OCI-LY3 (cell line): ENCODE measurements around the gene PTK6.

ENCODE experiments used
- EZH2phosphoT487 ChIP-seq: fragments of 200-600 bp; shearing (Covaris generic); IDR thresholded peaks from 2 replicates; pipeline ENCODE4 v1.6.1; 2018; ENCODE audit warnings: antibody characterized with exemption, mixed run types, low read depth
- TF ChIP-seq, protein P1 (sequence below): fragments of 200-600, 300-600 bp; sonication (generic); IDR thresholded peaks from 2 replicates; pipeline ENCODE4 v1.5.1; 2014; ENCODE audit warnings: antibody characterized with exemption, low read length, low read depth

DNA sequence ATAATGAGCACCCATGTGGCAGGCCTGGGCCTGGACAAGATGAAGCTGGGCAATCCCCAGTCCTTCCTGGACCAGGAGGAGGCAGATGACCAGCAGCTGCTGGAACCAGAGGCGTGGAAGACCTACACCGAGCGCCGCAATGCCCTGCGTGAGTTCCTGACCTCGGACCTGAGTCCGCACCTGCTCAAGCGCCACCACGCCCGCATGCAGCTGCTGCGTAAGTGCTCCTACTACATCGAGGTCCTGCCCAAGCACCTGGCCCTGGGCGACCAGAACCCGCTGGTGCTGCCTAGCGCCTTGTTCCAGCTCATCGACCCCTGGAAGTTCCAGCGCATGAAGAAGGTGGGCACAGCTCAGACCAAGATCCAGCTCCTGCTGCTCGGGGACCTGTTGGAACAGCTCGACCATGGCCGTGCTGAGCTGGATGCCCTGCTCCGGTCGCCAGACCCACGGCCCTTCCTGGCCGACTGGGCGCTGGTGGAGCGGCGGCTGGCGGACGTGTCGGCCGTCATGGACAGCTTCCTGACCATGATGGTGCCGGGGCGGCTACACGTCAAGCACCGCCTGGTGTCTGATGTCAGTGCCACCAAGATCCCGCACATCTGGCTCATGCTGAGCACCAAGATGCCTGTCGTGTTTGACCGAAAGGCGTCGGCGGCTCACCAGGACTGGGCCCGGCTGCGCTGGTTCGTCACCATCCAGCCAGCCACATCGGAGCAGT, 18.6 kb upstream of the PTK6 start:
- TF ChIP-seq, protein P1, sequence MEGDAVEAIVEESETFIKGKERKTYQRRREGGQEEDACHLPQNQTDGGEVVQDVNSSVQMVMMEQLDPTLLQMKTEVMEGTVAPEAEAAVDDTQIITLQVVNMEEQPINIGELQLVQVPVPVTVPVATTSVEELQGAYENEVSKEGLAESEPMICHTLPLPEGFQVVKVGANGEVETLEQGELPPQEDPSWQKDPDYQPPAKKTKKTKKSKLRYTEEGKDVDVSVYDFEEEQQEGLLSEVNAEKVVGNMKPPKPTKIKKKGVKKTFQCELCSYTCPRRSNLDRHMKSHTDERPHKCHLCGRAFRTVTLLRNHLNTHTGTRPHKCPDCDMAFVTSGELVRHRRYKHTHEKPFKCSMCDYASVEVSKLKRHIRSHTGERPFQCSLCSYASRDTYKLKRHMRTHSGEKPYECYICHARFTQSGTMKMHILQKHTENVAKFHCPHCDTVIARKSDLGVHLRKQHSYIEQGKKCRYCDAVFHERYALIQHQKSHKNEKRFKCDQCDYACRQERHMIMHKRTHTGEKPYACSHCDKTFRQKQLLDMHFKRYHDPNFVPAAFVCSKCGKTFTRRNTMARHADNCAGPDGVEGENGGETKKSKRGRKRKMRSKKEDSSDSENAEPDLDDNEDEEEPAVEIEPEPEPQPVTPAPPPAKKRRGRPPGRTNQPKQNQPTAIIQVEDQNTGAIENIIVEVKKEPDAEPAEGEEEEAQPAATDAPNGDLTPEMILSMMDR, result no peak
- no peak for TF ChIP-seq EZH2phosphoT487
